Hepatocyte (in vitro differentiated cells): ENCODE measurements around the gene TMEM108. TPM values are rescaled to one million over a fixed set of nuclear protein-coding genes. Genes with fewer than 3 reads are reported as not detected.

Source experiments
- DNase-seq: peaks from one replicate; pipeline ENCODE4 v3.0.0-alpha.2; 2016; ENCODE audit warnings: low spot score
- H2AFZ ChIP-seq: fragments of 200-600 bp; sonication (generic); 2 replicates; pipeline ENCODE4 v1.6.0; 2016; ENCODE audit warnings: antibody characterized with exemption, mild to moderate bottlenecking
- H3K27ac ChIP-seq: fragments of 200-600 bp; sonication (generic); 2 replicates; pipeline ENCODE4 v1.5.1; 2016; ENCODE audit warnings: mild to moderate bottlenecking
- H3K27me3 ChIP-seq: fragments of 200-600 bp; sonication (generic); 2 replicates; pipeline ENCODE4 v1.6.1; 2016
- H3K36me3 ChIP-seq: fragments of 200-600 bp; sonication (generic); replicated peaks from 2 replicates; pipeline ENCODE4 v1.5.1; 2016; ENCODE audit warnings: low read depth; ENCODE audit not compliant: insufficient read depth
- H3K4me1 ChIP-seq: fragments of 200-600 bp; sonication (generic); 2 replicates; pipeline ENCODE4 v1.5.1; 2016; ENCODE audit warnings: mild to moderate bottlenecking, moderate library complexity; ENCODE audit not compliant: insufficient read depth
- H3K4me2 ChIP-seq: fragments of 200-600 bp; sonication (generic); 2 replicates; pipeline ENCODE4 v1.6.0; 2016
- H3K4me3 ChIP-seq: fragments of 200-600 bp; sonication (generic); 2 replicates; pipeline ENCODE4 v1.5.1; 2016; ENCODE audit warnings: mild to moderate bottlenecking
- H3K79me2 ChIP-seq: fragments of 200-600 bp; sonication (generic); 2 replicates; pipeline ENCODE4 v1.6.0; 2017; ENCODE audit warnings: mild to moderate bottlenecking
- H3K9me2 ChIP-seq: fragments of 200-600 bp; sonication (generic); replicated peaks from 2 replicates; pipeline ENCODE4 v1.6.0; 2017; ENCODE audit warnings: mild to moderate bottlenecking; ENCODE audit not compliant: insufficient read depth
- H3K9me3 ChIP-seq: fragments of 200-600 bp; sonication (generic); 2 replicates; pipeline ENCODE4 v1.5.1; 2016; ENCODE audit warnings: low read depth, mild to moderate bottlenecking
- H4K20me1 ChIP-seq: fragments of 200-600 bp; sonication (generic); 2 replicates; pipeline ENCODE4 v1.6.0; 2016; ENCODE audit warnings: mild to moderate bottlenecking; ENCODE audit not compliant: insufficient read depth, poor library complexity, severe bottlenecking
- CTCF ChIP-seq: fragments of 200-600 bp; sonication (generic); IDR thresholded peaks from 2 replicates; pipeline ENCODE4 v1.5.1; 2016; ENCODE audit warnings: antibody characterized with exemption, mild to moderate bottlenecking; ENCODE audit not compliant: poor library complexity
- EZH2 ChIP-seq: fragments of 200-600 bp; sonication (generic); IDR thresholded peaks from 2 replicates; pipeline ENCODE4 v1.6.1; 2016; ENCODE audit warnings: antibody characterized with exemption, mild to moderate bottlenecking, borderline replicate concordance
- EZH2phosphoT487 ChIP-seq: fragments of 200-600 bp; sonication (generic); IDR thresholded peaks from one replicate; pipeline ENCODE4 v1.6.1; 2018; ENCODE audit warnings: antibody characterized with exemption, mild to moderate bottlenecking, low read depth, moderate library complexity; ENCODE audit not compliant: unreplicated experiment, severe bottlenecking
- WGBS: methylation state at CpG from one replicate; pipeline ENCODE4 v1.1.6; 2016; ENCODE audit warnings: low lambda C conversion rate; ENCODE audit errors: missing lambda C conversion rate; 5-methylcytosine and 5-hydroxymethylcytosine counted together
- polyA plus RNA-seq: library from polyadenylated mRNA; unstranded; fragments of >200 nt; fragmentation: Nextera tagmentation; extraction: Ambion mirVana; gene quantifications from 2 replicates; pipeline ENCODE4 v1.2.1, GENCODE V29; 2016
- total RNA-seq: library from RNA; depleted of rRNA; stranded (reverse); fragments of >200 nt; gene quantifications from 2 replicates; pipeline ENCODE4 v1.2.3, GENCODE V29; 2014

Gene TMEM108
- total and polyA plus RNA-seq, 2 experiments from 2014 or later = 0.53 to 6.5 TPM

GRCh38 chr3:133032301-133032700 lies 5.9 kb upstream of the TMEM108 start:
- H3K36me3 ChIP-seq = no peaks in the 10 kb centered on the region
- no peaks in the 10 kb centered on the region for H4K20me1 ChIP-seq
- H3K79me2 ChIP-seq = no peaks in the 10 kb centered on the region
- H3K27me3 ChIP-seq = peaks cover 14% of the 10 kb centered on the region
- H3K9me2 ChIP-seq = no peaks in the 10 kb centered on the region
- no peak overlapping the region for H3K27ac ChIP-seq
- H3K9me3 ChIP-seq = no peaks in the 10 kb centered on the region
- no peak overlapping the region for H3K4me2 ChIP-seq
- H3K4me1 ChIP-seq = no peaks in the 10 kb centered on the region
- no peak for TF ChIP-seq EZH2phosphoT487
- TF ChIP-seq CTCF = no peak
- TF ChIP-seq EZH2 = no peak
- DNase-seq = no peak
- no peak overlapping the region for H2AFZ ChIP-seq
- no peak overlapping the region for H3K4me3 ChIP-seq
- 92% methylated on average over 3 of the region's 3 CpGs for WGBS

DNA sequence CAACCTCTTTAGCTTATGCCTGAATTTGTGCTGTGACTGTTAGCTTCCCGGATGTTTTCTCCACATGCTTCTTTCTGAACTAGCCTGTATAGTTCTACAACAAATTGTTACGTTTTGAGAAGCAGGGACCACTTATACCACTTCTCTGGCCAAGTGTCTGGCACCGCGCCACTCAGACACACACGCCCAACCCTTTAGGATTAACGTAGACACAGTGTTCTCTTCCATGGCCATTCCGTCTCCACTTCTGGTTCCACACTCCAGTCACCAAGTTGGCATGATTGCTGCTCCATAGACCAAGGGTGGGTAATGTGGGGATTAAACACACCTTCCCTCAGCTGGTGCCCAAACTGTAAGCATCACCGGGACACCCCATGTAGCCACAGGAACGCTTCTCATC lies 755 bp upstream of the TMEM108 start:
- H3K9me2 ChIP-seq = no peaks in the 10 kb centered on the region
- TF ChIP-seq CTCF (no peak), EZH2 (no peak), EZH2phosphoT487 (no peak)
- no peaks in the 10 kb centered on the region for H3K36me3 ChIP-seq
- no peak overlapping the region for H3K27ac ChIP-seq
- no peaks in the 10 kb centered on the region for H3K79me2 ChIP-seq
- DNase-seq = no peak
- H3K4me3 ChIP-seq = peak overlapping the region; percentile 60
- H3K4me1 ChIP-seq = no peaks in the 10 kb centered on the region
- peaks cover 27% of the 10 kb centered on the region for H3K27me3 ChIP-seq
- 91% methylated on average over 9 of the region's 9 CpGs for WGBS
- peak overlapping the region; percentile 98 for H3K4me2 ChIP-seq
- no peaks in the 10 kb centered on the region for H3K9me3 ChIP-seq
- peak overlapping the region; percentile 96 for H2AFZ ChIP-seq
- no peaks in the 10 kb centered on the region for H4K20me1 ChIP-seq

GRCh38 chr3:133038731-133039375 lies 662 bp downstream of the TMEM108 start:
- Histone ChIP-seq H3K27ac (no peak overlapping the region), H3K4me2 (peak overlapping the region; percentile 98), H3K4me1 (no peaks in the 10 kb centered on the region), H3K36me3 (no peaks in the 10 kb centered on the region), H3K9me2 (no peaks in the 10 kb centered on the region), H3K4me3 (peak overlapping the region; percentile 60), H4K20me1 (no peaks in the 10 kb centered on the region), H3K27me3 (peaks cover 27% of the 10 kb centered on the region), H2AFZ (peak overlapping the region; percentile 96), H3K79me2 (no peaks in the 10 kb centered on the region), H3K9me3 (no peaks in the 10 kb centered on the region)
- WGBS = 3% methylated on average over 31 of the region's 31 CpGs
- peak; percentile 41 for DNase-seq
- no peak for TF ChIP-seq EZH2phosphoT487
- TF ChIP-seq CTCF = no peak
- TF ChIP-seq EZH2 = no peak
